ENCODE data around the gene CD38. TPM values are rescaled to one million over a fixed set of nuclear protein-coding genes. Genes with fewer than 3 reads are reported as not detected.

The CD38 gene
- total and polyA plus RNA-seq, 4 donors, result 3.2 to 9.4 (median 5.3) TPM

DNA sequence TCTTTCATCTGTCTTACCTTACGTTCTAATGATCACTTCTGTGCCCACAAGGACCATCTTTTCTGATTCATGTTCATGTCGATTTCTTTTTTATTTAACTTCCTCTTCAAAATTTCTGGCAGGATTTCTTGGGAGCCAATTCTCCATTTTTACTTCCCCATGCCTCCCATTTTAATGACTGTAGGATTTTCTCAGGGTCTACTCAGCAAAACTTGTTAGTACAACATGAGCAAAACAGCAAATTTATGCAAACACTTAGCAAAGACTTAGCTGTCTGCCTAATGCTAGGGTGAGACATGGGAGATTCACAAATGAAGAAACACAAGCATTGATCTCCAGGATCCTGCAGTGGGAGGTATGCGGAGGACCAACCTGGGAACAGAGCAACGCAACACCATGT lies 5.5 kb downstream of the CD38 start:
- Histone ChIP-seq H3K27ac (ENCODE audit: low read depth in 1 of 2, low read length in 2 of 2) (no peak overlapping the region), H3K4me1 (ENCODE audit: control insufficient read depth in 4 of 4, insufficient read depth in 4 of 4, low read length in 3 of 4) (peaks cover 0 to 11% (median 5%) of the 10 kb centered on the region in 4 donors), H3K9ac (ENCODE audit: low read depth in 1 of 2, low read length in 2 of 2) (no peak overlapping the region), H3K36me3 (ENCODE audit: control insufficient read depth in 4 of 4, insufficient read depth in 3 of 4, low read depth in 1 of 4, low read length in 3 of 4) (no peaks in the 10 kb centered on the region), H3K4me3 (ENCODE audit: low read depth in 1 of 3, low read length in 3 of 3) (no peak overlapping the region), H3K27me3 (ENCODE audit: control insufficient read depth in 4 of 4, insufficient read depth in 4 of 4, low read length in 3 of 4) (no peaks in the 10 kb centered on the region), H3K9me3 (ENCODE audit: control insufficient read depth in 4 of 4, low read length in 3 of 4) (no peaks in the 10 kb centered on the region)
- 79% methylated on average over 4 of the region's 4 CpGs for WGBS
- TF ChIP-seq TAF1 (conservative IDR thresholded peaks at IDR 0.05) (no peak), RAD21 (IDR thresholded peaks at IDR 0.05) (no peak), RXRA (IDR thresholded peaks at IDR 0.05) (no peak), NR2F2 (IDR thresholded peaks at IDR 0.05) (no peak), HNF4G (IDR thresholded peaks at IDR 0.05) (no peak), HNF4A (conservative IDR thresholded peaks at IDR 0.05) (no peak), JUND (IDR thresholded peaks at IDR 0.05) (no peak), EGR1 (IDR thresholded peaks at IDR 0.05; ENCODE audit: low read depth in 2 of 2) (no peak), GABPA (IDR thresholded peaks at IDR 0.05 in 1 of 2, conservative IDR thresholded peaks at IDR 0.05 in 1 of 2) (no peak)
- TF ChIP-seq, protein P1, sequence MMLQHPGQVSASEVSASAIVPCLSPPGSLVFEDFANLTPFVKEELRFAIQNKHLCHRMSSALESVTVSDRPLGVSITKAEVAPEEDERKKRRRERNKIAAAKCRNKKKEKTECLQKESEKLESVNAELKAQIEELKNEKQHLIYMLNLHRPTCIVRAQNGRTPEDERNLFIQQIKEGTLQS (IDR thresholded peaks at IDR 0.05), result no peak
- TF ChIP-seq, protein P2, sequence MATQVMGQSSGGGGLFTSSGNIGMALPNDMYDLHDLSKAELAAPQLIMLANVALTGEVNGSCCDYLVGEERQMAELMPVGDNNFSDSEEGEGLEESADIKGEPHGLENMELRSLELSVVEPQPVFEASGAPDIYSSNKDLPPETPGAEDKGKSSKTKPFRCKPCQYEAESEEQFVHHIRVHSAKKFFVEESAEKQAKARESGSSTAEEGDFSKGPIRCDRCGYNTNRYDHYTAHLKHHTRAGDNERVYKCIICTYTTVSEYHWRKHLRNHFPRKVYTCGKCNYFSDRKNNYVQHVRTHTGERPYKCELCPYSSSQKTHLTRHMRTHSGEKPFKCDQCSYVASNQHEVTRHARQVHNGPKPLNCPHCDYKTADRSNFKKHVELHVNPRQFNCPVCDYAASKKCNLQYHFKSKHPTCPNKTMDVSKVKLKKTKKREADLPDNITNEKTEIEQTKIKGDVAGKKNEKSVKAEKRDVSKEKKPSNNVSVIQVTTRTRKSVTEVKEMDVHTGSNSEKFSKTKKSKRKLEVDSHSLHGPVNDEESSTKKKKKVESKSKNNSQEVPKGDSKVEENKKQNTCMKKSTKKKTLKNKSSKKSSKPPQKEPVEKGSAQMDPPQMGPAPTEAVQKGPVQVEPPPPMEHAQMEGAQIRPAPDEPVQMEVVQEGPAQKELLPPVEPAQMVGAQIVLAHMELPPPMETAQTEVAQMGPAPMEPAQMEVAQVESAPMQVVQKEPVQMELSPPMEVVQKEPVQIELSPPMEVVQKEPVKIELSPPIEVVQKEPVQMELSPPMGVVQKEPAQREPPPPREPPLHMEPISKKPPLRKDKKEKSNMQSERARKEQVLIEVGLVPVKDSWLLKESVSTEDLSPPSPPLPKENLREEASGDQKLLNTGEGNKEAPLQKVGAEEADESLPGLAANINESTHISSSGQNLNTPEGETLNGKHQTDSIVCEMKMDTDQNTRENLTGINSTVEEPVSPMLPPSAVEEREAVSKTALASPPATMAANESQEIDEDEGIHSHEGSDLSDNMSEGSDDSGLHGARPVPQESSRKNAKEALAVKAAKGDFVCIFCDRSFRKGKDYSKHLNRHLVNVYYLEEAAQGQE (IDR thresholded peaks at IDR 0.05), result no peak
- TF ChIP-seq, protein P3, sequence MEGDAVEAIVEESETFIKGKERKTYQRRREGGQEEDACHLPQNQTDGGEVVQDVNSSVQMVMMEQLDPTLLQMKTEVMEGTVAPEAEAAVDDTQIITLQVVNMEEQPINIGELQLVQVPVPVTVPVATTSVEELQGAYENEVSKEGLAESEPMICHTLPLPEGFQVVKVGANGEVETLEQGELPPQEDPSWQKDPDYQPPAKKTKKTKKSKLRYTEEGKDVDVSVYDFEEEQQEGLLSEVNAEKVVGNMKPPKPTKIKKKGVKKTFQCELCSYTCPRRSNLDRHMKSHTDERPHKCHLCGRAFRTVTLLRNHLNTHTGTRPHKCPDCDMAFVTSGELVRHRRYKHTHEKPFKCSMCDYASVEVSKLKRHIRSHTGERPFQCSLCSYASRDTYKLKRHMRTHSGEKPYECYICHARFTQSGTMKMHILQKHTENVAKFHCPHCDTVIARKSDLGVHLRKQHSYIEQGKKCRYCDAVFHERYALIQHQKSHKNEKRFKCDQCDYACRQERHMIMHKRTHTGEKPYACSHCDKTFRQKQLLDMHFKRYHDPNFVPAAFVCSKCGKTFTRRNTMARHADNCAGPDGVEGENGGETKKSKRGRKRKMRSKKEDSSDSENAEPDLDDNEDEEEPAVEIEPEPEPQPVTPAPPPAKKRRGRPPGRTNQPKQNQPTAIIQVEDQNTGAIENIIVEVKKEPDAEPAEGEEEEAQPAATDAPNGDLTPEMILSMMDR (IDR thresholded peaks at IDR 0.05; ENCODE audit: low read depth, low read length, missing input control), result no peak
- TF ChIP-seq, protein P4, sequence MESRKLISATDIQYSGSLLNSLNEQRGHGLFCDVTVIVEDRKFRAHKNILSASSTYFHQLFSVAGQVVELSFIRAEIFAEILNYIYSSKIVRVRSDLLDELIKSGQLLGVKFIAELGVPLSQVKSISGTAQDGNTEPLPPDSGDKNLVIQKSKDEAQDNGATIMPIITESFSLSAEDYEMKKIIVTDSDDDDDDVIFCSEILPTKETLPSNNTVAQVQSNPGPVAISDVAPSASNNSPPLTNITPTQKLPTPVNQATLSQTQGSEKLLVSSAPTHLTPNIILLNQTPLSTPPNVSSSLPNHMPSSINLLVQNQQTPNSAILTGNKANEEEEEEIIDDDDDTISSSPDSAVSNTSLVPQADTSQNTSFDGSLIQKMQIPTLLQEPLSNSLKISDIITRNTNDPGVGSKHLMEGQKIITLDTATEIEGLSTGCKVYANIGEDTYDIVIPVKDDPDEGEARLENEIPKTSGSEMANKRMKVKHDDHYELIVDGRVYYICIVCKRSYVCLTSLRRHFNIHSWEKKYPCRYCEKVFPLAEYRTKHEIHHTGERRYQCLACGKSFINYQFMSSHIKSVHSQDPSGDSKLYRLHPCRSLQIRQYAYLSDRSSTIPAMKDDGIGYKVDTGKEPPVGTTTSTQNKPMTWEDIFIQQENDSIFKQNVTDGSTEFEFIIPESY (IDR thresholded peaks at IDR 0.05), result no peak
- DNase-seq (ENCODE audit: low spot score), result no peak

DNA sequence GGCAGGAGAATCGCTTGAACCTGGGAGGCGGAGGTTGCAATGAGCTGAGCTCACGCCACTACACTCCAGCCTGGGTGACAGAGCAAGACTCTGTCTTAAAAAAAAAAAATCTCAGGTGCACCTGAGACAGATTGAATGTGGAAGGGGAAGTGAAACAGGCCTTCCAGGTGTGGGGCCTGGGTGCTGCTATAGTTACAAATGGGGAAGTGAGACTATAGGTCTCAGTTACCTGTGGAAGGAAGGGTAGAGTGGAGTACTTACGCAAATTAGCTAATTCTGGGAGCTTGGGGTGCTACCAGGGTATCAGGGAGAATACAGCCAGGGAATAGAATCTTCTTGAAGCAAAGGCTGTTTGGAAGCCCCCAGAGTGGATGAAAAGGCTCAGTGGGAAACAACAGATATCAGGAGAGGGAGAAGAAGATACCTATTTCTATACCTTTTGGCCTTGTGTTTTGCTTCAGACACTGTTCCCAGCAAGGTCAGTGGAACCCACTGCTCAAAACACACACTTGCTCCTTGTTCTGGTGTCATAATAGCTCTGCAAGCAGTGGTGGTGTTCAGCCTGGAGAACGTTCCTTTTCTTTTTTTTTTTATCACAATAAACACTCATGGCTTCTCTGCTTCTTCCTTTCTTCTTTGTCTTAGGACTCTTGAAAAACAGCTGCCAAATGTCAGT lies 7.0 kb downstream of the CD38 start:
- Histone ChIP-seq H3K4me1 (ENCODE audit: control insufficient read depth in 4 of 4, insufficient read depth in 4 of 4, low read length in 3 of 4) (peaks cover 0 to under 1% (median 0%) of the 10 kb centered on the region in 4 donors), H3K36me3 (ENCODE audit: control insufficient read depth in 4 of 4, insufficient read depth in 3 of 4, low read depth in 1 of 4, low read length in 3 of 4) (no peaks in the 10 kb centered on the region), H3K9me3 (ENCODE audit: control insufficient read depth in 4 of 4, low read length in 3 of 4) (no peaks in the 10 kb centered on the region), H3K4me3 (ENCODE audit: low read depth in 1 of 3, low read length in 3 of 3) (no peak overlapping the region), H3K27me3 (ENCODE audit: control insufficient read depth in 4 of 4, insufficient read depth in 4 of 4, low read length in 3 of 4) (no peaks in the 10 kb centered on the region), H3K27ac (ENCODE audit: low read depth in 1 of 2, low read length in 2 of 2) (no peak overlapping the region), H3K9ac (ENCODE audit: low read depth in 1 of 2, low read length in 2 of 2) (no peak overlapping the region)
- DNase-seq (ENCODE audit: low spot score), result no peak
- 95% methylated on average over 5 of the region's 5 CpGs for WGBS
- TF ChIP-seq, protein P3 (IDR thresholded peaks at IDR 0.05; ENCODE audit: low read depth, low read length, missing input control), result no peak
- no peak for TF ChIP-seq FOXA1 (IDR thresholded peaks at IDR 0.05)
- TF ChIP-seq, protein P1 (IDR thresholded peaks at IDR 0.05), result no peak
- TF ChIP-seq JUND (IDR thresholded peaks at IDR 0.05), result no peak
- TF ChIP-seq HNF4A (conservative IDR thresholded peaks at IDR 0.05), result no peak
- no peak for TF ChIP-seq EGR1 (IDR thresholded peaks at IDR 0.05; ENCODE audit: low read depth in 2 of 2)
- TF ChIP-seq RAD21 (IDR thresholded peaks at IDR 0.05), result no peak
- TF ChIP-seq FOXA2 (IDR thresholded peaks at IDR 0.05), result no peak
- no peak for TF ChIP-seq HNF4G (IDR thresholded peaks at IDR 0.05)
- TF ChIP-seq, protein P5, sequence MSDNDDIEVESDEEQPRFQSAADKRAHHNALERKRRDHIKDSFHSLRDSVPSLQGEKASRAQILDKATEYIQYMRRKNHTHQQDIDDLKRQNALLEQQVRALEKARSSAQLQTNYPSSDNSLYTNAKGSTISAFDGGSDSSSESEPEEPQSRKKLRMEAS (IDR thresholded peaks at IDR 0.05), result no peak
- TF ChIP-seq NR2F2 (IDR thresholded peaks at IDR 0.05), result no peak
- TF ChIP-seq GABPA (IDR thresholded peaks at IDR 0.05 in 1 of 2, conservative IDR thresholded peaks at IDR 0.05 in 1 of 2), result no peak
- no peak for TF ChIP-seq YY1 (IDR thresholded peaks at IDR 0.05)
